GM19351 (cell line): ENCODE data around the gene TIMP3.
"Not testable (repeated sequence)": the region's sequence is repeated elsewhere in the genome, so short reads cannot be mapped to it uniquely, and the experiment has no call there.

Source experiments
- ATAC-seq: cut with Tn5 transposase; IDR thresholded peaks from one replicate; pipeline ENCODE4 v1.9.1; 2021; ENCODE audit warnings: mild to moderate bottlenecking, moderate library complexity; ENCODE audit not compliant: unreplicated experiment

Gene TIMP3

GRCh38 chr22:32801537-32802236 lies at the start of gene TIMP3:
Gene TIMP3, plus strand, starts transcription at chr22:32801705. Its CDS starts 297 bp downstream, at chr22:32802002.
- no peak for ATAC-seq

- ATAC-seq = no peak
Measured at GRCh38 chr22:32752326-32752725, 49.2 kb upstream of the TIMP3 start.

- ATAC-seq = no peak
Measured at GRCh38 chr22:32752816-32753520, 48.5 kb upstream of the TIMP3 start.

GRCh38 chr22:32753591-32753990 lies 47.9 kb upstream of the TIMP3 start:
- ATAC-seq = no peak

- no peak for ATAC-seq
Measured at GRCh38 chr22:32754413-32755041, 47.0 kb upstream of the TIMP3 start.

- not testable (repeated sequence) for ATAC-seq
Measured at GRCh38 chr22:32757086-32757762, 44.3 kb upstream of the TIMP3 start.

- ATAC-seq = no peak
Measured at GRCh38 chr22:32758866-32759385, 42.6 kb upstream of the TIMP3 start.

- no peak for ATAC-seq
Measured at GRCh38 chr22:32760396-32760795, 41.1 kb upstream of the TIMP3 start.

- ATAC-seq = no peak
Measured at GRCh38 chr22:32760815-32761214, 40.7 kb upstream of the TIMP3 start.

- ATAC-seq = no peak
Measured at GRCh38 chr22:32761251-32761903, 40.1 kb upstream of the TIMP3 start.

GRCh38 chr22:32764330-32765131 lies 37.0 kb upstream of the TIMP3 start:
- ATAC-seq = no peak

GRCh38 chr22:32765132-32765618 lies 36.3 kb upstream of the TIMP3 start:
- ATAC-seq = no peak

- no peak for ATAC-seq
Measured at GRCh38 chr22:32771756-32772155, 29.7 kb upstream of the TIMP3 start.

GRCh38 chr22:32775957-32776356 lies 25.5 kb upstream of the TIMP3 start:
- ATAC-seq = no peak

GRCh38 chr22:32776397-32776796 lies 25.1 kb upstream of the TIMP3 start:
- ATAC-seq = no peak

- no peak for ATAC-seq
Measured at GRCh38 chr22:32776802-32777201, 24.7 kb upstream of the TIMP3 start.

- no peak for ATAC-seq
Measured at GRCh38 chr22:32777987-32778386, 23.5 kb upstream of the TIMP3 start.

- ATAC-seq = no peak
Measured at GRCh38 chr22:32780726-32781310, 20.7 kb upstream of the TIMP3 start.

GRCh38 chr22:32781695-32782094 lies 19.8 kb upstream of the TIMP3 start:
- ATAC-seq = no peak
